PC-3 (cell line): ENCODE results near the gene FASTK.

Experiments
- EZH2 ChIP-seq: fragments of 300-600 bp; sonication (generic); IDR thresholded peaks from one replicate; pipeline ENCODE4 v1.6.1; 2017; ENCODE audit warnings: antibody characterized with exemption, mild to moderate bottlenecking, low read length; ENCODE audit not compliant: unreplicated experiment
- EZH2phosphoT487 ChIP-seq: fragments of 300-600 bp; sonication (generic); IDR thresholded peaks from 2 replicates; pipeline ENCODE4 v1.6.1; 2018; ENCODE audit warnings: mild to moderate bottlenecking, antibody characterized with exemption, low read length, borderline replicate concordance
- TF ChIP-seq, protein P1 (sequence below): fragments of 300-600 bp; sonication (generic); conservative IDR thresholded peaks from 2 replicates; pipeline ENCODE4 v1.5.1; 2017; ENCODE audit warnings: antibody characterized with exemption, low read depth, mild to moderate bottlenecking, low read length

DNA sequence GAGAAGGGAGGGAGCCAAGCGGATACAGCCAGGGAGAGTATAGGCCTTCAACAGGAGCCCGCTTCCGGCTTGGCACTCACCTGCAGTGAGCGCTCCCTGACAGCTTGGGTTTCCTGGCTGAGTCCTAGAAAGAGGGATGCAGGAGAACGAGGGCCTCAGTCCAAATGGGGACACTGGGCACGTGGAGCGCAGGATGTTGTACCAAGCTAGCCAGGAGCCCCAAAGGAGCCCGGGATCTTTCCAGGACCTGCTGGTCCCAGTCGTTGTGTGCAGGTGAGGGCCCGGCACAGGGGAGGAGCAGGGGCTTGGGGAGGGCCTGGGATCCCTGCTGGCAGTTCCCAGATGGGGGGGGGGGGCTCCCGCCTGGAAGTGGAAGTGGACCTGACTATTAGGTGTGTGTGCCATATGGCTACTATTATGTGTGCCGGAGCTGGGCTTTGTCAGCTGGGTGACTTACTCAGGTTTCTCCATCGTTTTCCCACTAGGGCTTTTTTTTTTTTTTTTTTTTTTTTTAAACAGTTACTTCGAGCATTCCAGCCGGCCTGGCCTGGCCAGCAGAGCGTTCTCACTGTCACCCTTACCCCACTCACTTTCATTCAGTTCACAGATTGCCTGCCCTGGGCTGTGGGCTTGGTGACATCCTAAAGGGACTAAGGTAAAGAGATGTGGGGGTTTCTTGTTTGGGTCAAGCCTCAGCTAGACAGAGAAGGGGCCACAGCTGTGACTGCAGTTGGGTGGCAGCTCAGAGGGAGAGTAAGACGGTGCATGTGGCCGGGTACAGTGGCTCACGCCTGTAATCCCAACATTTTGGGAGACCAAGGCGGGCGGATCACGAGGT is 9.5 kb upstream of the FASTK start:
- TF ChIP-seq, protein P1, sequence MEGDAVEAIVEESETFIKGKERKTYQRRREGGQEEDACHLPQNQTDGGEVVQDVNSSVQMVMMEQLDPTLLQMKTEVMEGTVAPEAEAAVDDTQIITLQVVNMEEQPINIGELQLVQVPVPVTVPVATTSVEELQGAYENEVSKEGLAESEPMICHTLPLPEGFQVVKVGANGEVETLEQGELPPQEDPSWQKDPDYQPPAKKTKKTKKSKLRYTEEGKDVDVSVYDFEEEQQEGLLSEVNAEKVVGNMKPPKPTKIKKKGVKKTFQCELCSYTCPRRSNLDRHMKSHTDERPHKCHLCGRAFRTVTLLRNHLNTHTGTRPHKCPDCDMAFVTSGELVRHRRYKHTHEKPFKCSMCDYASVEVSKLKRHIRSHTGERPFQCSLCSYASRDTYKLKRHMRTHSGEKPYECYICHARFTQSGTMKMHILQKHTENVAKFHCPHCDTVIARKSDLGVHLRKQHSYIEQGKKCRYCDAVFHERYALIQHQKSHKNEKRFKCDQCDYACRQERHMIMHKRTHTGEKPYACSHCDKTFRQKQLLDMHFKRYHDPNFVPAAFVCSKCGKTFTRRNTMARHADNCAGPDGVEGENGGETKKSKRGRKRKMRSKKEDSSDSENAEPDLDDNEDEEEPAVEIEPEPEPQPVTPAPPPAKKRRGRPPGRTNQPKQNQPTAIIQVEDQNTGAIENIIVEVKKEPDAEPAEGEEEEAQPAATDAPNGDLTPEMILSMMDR = no peak
- TF ChIP-seq EZH2 (no peak), EZH2phosphoT487 (no peak)
